ENCODE data around the gene ATE1.
A peak's percentile ranks its signal among the peaks of the same experiment; 100 is the strongest.
"Not testable (repeated sequence)": the region's sequence is repeated elsewhere in the genome, so short reads cannot be mapped to it uniquely, and the experiment has no call there.

The ATE1 gene

GRCh38 chr10:121929585-121930267 lies 1.9 kb upstream of the ATE1 start:
- not testable (repeated sequence) for DNase-seq

DNA sequence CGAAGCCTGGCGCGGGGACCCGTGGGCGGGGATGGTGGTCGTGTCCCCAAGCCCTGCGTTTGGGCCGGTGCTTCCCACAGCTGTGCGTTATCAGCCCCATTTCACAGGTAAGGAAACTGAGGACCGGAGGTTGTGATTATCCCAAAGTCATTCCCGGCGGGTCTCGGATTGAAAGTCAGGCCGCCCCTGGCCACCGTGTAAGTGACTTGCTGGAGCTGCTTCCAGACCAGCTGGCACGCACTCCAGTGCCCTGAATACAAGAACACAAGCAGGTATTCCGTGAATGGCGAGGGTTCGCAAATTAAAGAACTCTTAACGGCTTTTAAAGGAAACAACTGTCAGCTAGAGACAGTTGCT lies 675 bp upstream of the ATE1 start:
- DNase-seq = no peak

GRCh38 chr10:121927318-121927840 lies 452 bp downstream of the ATE1 start:
- DNase-seq = peak in 1 of 2 donors; percentile 57

DNA sequence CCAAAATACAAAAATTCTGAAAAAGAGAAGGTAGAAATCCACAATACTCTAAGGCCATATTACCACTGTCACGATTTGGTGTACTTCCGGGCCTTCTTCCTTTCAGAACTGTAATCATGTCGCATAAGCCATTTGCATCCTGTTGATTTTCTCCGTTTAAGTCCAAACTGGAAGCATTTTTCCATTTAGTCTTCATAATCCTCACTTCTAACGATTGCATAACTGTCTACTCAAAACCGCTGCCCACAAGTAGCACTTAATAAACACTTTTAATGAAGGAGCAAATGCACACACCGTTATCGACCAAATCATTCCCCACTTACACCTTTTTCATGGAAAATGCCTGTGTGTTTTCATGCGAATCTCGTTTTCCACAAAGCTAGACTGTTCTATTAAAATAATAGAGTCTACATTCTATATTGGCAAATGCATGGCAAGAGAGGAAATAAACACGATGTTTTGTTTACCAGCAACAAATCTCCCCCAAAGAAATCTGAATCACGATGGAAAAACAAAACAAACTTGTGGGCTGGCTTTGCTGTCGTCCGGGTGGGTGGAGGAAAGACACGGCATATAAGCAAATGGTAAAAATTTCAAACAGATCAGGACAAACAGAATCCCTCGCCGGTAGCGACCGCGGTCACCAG lies 1.0 kb downstream of the ATE1 start:
- DNase-seq = peak in 1 of 2 donors; percentile 6

GRCh38 chr10:121926157-121926556 lies 1.7 kb downstream of the ATE1 start:
- DNase-seq = no peak

DNA sequence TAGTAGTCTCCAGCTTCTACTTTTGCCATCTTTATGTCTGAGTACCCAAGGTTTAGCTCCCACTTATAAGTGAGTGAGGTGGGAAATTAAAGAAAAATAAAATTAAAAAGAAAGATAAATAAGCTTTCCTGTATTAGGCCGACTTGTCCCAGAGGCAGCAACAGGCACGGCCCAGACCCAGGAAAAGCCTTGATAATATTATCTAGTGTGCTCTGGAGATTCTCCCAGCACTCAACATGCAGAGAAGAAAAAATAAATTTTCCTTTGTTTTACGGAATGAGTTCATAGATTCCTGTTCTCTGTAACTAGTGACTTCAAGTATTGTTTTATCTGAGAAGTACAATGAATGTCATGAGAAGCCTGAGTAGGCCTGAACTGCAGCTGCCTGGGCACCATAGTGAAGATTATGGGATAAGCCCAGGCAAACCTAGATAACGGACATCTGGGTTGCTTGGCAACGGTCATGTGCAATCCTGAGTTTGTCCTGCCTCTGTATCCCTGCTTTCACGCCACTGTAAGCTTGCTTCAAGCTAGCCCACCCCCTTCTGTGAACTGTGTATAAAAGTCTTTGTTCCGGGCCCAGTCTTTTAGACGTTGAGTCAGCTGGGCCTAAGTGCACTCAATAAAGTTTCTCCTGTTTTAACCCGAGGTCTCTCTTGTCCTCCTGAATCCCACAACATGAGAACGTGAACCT lies 6.4 kb downstream of the ATE1 start:
- DNase-seq = no peak

- no peak for DNase-seq
Observed at GRCh38 chr10:121919666-121920065, 8.2 kb downstream of the ATE1 start.

- not testable (repeated sequence) for DNase-seq
Observed at GRCh38 chr10:121918800-121919199, 9.0 kb downstream of the ATE1 start.

DNA sequence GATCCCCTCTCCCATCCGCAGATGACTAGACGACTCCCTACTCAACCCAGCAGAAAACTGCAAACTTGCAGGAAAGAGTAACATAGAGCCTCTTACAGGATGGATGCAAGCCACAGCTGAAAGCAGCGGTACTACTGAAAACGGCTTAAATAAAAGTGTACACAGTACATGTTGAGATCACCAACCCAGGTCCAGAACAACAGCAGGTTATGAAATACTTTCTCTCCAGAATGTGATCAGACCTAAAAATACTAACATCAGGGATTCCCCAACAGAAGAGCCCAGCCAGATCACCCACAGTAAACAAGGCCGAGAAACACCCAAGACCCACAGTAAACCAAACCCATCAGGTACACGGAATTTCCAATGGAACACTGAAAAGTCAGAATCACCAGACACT lies 13.2 kb downstream of the ATE1 start:
- no peak for DNase-seq

- no peak for DNase-seq
Observed at GRCh38 chr10:121911421-121911697, 16.5 kb downstream of the ATE1 start.

- DNase-seq = no peak
Observed at GRCh38 chr10:121910673-121911420, 17.0 kb downstream of the ATE1 start.

DNA sequence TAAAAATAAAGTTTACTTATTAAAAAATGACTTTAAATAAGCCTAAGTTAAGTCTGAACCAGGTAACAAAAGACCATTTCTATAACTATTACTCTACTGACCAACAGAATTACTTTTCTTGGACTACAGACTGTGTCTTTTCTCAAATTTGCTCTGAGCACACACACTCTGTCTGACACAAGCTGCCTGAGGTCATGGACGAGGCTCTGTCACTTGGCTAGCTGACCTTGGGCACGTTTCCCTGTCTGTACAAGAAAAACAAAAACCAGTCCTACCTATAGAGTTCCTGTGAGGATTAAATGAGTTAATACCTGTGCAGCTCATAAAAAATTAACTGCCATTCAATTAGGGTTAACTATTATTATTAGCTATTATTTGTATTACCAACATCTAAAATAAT lies 22.9 kb downstream of the ATE1 start:
- no peak for DNase-seq

DNA sequence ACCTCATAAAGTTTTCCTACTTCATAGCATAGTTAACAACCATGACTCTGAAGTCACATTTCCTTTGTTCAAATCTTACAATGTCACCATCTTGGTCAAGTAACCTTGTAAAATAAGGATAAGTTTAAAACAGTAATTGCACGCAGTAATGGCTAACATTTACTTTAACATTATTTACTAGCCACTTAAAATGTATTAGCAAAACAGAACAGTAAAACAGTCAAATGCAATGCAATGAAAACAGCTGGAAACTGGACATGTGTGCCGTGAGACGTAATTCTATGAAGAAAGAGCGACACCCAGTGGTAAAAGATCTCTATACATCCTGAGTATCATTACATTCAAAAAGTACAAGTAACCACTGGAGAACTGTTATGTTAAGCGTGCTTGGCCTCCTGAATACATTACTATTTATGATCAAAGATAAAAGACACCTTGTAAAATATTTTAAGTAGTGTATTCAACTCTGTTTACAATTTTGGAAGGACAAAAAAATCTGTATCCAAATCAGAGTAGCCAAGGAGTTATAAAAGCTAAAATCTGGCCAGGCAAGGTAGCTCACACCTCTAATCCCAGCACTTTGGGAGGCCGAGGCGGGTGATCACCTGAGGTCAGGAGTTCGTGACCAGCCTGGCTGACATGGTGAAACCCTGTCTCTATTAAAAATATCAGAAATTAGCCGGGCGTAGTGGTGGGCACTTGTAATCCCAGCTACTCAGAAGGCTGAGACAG lies 27.2 kb downstream of the ATE1 start:
- peak in 1 of 2 donors; percentile 18 for DNase-seq

DNA sequence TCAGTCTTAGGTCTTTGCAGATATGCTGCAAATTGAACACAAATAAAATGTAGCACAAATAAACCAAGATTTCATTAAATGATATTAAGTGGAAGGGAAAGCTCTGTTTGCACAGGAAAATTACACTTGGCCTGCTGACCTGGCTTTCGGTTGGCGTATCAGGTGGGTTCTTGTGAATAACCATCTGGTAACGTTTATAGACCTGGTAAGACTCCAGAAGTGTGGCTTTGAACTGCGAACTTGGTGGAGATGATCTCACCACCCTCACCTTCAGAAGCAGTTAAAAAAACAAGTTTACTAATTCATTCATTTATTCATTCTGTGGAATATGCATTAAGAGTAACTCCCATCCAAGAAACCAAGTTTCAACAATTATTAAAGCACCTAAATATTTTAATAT lies 28.1 kb downstream of the ATE1 start:
- no peak for DNase-seq

GRCh38 chr10:121891103-121891502 lies 36.7 kb downstream of the ATE1 start:
- no peak for DNase-seq

DNA sequence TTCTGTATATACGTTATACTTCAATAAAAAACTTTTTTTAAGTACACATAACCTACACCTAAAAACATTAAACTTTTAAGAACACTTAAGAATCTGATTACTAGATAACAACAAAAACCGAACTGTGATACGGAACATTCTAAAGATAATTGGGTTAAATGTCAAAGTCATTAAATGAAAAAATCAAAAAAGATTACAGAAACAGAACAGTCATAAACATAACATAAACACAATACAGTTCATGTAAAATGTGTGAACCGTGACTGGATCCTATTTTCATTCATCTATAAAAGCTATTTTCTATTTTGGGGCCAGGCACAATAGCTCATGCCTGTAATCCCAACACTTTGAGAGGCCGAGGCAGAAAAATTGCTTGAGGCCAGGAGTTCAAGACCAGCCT lies 38.6 kb downstream of the ATE1 start:
- DNase-seq = no peak

DNA sequence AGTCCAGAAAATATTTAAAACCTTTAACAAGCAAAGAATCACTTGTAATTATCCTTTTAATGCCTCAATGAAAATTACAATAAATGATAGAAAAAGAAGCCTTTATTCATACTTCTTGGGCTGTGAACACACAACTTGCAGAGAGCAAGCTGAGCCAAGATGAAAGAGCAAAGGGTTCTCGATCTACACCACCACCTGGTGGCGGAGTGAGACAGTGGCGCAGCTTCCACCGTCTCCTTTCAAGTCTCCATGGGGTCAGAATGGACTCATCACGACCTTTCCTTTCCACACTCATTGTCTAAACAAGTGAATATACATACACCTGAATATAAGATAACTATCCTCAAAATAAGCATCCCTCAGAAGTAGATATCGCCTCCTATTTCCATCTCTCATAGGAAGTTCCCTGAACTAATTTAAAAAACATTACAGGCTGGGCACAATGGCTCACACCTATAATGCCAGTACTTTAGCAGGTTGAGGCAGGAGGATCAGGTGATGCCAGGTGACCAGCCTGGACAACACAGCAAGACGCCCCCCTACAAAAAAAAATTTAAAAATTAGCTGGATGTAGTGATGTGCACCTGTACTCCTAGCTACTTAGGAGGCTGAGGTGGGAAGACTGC lies 40.7 kb downstream of the ATE1 start:
- DNase-seq = peak in 1 of 2 donors; percentile 38

DNA sequence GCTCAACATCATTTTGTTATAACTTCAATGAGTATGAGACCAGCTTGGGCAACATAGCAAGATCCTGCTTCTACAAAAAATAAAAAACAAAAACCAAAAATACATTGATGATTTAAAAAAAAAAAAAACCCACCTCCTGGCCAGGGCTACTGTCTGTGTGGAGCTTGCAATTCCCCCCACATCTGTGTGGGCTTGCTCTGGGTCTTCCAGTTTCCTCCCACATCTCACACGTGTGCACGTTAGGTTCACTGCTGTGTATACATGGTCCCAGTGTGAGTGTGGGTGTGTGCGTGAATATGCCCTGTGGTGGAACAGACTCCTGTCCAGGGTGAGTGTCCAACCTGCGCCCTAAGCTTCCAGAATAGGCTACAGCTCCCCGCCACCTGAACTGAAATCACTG lies 41.6 kb downstream of the ATE1 start:
- DNase-seq = no peak

- no peak for DNase-seq
Observed at GRCh38 chr10:121880895-121881294, 46.9 kb downstream of the ATE1 start.

- no peak for DNase-seq
Observed at GRCh38 chr10:121879476-121879875, 48.4 kb downstream of the ATE1 start.

GRCh38 chr10:121873236-121873635 lies 54.6 kb downstream of the ATE1 start:
- DNase-seq = no peak

DNA sequence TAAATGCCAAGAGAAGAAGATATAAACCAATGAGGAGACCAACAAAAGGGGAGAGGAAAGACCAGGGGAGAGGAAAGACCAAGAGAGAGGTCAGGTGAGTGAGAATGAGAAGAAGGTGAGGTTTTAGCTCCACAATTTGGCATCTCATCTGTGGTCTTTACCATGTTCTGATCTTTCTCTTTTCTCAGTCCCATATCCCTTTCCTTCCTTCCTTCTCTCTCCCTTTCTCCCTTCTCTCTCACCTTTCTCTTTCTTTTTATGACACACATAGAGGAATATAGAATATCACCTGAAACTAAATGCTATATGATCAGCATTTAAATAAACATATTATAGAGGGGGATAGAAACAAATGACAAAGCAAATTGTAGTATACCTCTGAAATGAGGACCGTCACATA lies 57.4 kb downstream of the ATE1 start:
- DNase-seq = no peak
